PFSK-1 (cell line): ENCODE measurements around the gene MAP6.

ENCODE experiments used
- FOXP2 ChIP-seq: optimal IDR thresholded peaks from 2 replicates; pipeline ENCODE3; 2011; ENCODE audit warnings: borderline replicate concordance, control low read depth, inconsistent platforms; ENCODE audit not compliant: insufficient read depth; ENCODE audit errors: extremely low read length, extremely low read depth
- POLR2AphosphoS5 ChIP-seq: IDR thresholded peaks from 2 replicates; pipeline ENCODE4 v1.6.1; 2012; ENCODE audit warnings: low read depth, mild to moderate bottlenecking, control low read depth, low read length, moderate library complexity
- SIN3A ChIP-seq: IDR thresholded peaks from 2 replicates; pipeline ENCODE4 v1.6.1; 2012; ENCODE audit warnings: mild to moderate bottlenecking, low read length, moderate library complexity, borderline replicate concordance; ENCODE audit not compliant: insufficient read depth
- TAF1 ChIP-seq: IDR thresholded peaks from 2 replicates; pipeline ENCODE4 v1.6.1; 2012; ENCODE audit warnings: low read length, control low read depth, borderline replicate concordance; ENCODE audit not compliant: insufficient read depth
- TF ChIP-seq, protein P1 (sequence below), 2 experiments: IDR thresholded peaks; 2 replicates each; pipeline versions ENCODE4 v1.6.1 to v1.8.0; 2011 to 2012; ENCODE audit warnings: low read depth in 2 of 2, low read length in 2 of 2, control low read depth in 1 of 2, inconsistent platforms in 1 of 2, mild to moderate bottlenecking in 1 of 2, moderate library complexity in 1 of 2; ENCODE audit not compliant: insufficient read depth in 1 of 2

DNA sequence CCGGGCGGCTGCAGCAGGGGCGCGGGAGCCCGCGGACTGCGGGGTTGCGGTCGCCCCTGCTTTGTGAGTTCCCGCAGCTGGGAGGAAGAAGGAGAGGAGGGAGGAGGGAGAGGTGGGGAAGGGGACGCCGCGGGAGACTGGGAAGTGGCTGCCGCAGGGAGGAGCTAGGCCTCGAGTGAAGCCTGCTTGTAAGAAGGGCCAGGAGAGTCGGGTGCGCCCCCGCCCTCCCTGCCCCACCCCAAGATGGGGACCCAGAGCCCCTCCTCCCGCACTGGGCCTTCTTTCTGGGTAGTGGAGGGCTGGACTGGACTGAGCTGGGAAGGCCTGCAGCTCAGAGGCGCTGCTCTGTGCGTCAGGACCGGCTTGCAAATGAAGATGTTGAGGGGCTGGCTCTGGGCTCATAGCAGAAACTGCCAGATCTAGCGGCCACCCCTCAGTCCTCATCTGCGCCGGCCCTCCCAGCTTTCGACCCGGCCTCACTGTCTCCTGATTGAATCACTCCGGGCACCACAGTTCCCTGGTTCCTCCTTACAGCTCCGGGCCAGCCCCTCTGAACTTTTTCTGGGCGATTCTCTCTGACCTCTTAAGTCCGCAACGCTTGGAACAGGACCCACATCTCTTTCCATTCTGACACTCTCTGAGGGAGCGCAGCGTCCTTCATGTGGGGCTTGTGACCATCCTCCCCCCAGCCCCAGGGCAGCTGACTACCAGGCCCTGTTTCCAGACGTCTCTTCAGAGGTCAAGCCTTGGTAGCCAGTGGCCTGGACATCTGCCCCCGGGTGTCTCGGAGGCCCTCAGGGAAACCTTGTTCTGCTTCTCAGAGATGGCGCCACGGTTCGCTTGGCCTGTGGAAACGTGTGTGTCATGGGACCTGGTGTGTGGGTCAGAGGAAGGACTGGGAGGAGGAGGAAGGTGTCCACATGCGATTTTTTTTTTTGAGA lies 84.8 kb downstream of the MAP6 start:
- TF ChIP-seq POLR2AphosphoS5, result no peak
- TF ChIP-seq, protein P1, sequence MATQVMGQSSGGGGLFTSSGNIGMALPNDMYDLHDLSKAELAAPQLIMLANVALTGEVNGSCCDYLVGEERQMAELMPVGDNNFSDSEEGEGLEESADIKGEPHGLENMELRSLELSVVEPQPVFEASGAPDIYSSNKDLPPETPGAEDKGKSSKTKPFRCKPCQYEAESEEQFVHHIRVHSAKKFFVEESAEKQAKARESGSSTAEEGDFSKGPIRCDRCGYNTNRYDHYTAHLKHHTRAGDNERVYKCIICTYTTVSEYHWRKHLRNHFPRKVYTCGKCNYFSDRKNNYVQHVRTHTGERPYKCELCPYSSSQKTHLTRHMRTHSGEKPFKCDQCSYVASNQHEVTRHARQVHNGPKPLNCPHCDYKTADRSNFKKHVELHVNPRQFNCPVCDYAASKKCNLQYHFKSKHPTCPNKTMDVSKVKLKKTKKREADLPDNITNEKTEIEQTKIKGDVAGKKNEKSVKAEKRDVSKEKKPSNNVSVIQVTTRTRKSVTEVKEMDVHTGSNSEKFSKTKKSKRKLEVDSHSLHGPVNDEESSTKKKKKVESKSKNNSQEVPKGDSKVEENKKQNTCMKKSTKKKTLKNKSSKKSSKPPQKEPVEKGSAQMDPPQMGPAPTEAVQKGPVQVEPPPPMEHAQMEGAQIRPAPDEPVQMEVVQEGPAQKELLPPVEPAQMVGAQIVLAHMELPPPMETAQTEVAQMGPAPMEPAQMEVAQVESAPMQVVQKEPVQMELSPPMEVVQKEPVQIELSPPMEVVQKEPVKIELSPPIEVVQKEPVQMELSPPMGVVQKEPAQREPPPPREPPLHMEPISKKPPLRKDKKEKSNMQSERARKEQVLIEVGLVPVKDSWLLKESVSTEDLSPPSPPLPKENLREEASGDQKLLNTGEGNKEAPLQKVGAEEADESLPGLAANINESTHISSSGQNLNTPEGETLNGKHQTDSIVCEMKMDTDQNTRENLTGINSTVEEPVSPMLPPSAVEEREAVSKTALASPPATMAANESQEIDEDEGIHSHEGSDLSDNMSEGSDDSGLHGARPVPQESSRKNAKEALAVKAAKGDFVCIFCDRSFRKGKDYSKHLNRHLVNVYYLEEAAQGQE (IDR thresholded peaks at IDR 0.05; ENCODE audit: insufficient read depth in 1 of 2, low read depth in 2 of 2, low read length in 2 of 2), result no peak
- TF ChIP-seq SIN3A, result no peak
- TF ChIP-seq TAF1, result no peak
- TF ChIP-seq FOXP2, result no peak
